H1 (cell line): ENCODE data around the gene SLC12A7. TPM values are rescaled to one million over a fixed set of nuclear protein-coding genes. Genes with fewer than 3 reads are reported as not detected.

Experiments used
- CTCF ChIA-PET: fragments of 300-600 bp; sonication (Branson Sonifier 250); formaldehyde crosslinking; loops from one replicate; lab custom pipeline; 2021; ENCODE audit not compliant: partially characterized antibody; lab: Charles Lee
- POLR2A ChIA-PET: fragments of 300-600 bp; sonication (Branson Sonifier 250); formaldehyde crosslinking; loops from one replicate; lab custom pipeline; 2021; ENCODE audit warnings: inconsistent platforms; ENCODE audit not compliant: partially characterized antibody; lab: Charles Lee
- DNase-seq, 2 experiments: peaks; one replicate each; pipeline versions ENCODE4 v3.0.0 to v3.0.0-alpha.2; 2010 to 2022; ENCODE audit warnings: low spot score in 2 of 2, low read depth in 1 of 2, mixed read lengths in 1 of 2
- FAIRE-seq: peaks from 2 replicates; lab custom pipeline; 2011; peaks lifted over from hg19 to GRCh38; lab: Jason Lieb, UNC
- H2AFZ ChIP-seq: 2 replicates; pipeline ENCODE4 v1.8.1; 2012; ENCODE audit warnings: low read length, inconsistent platforms
- H2AK5ac ChIP-seq: 2 replicates; pipeline ENCODE4 v1.6.1; 2013; ENCODE audit warnings: low read depth, low read length
- H2BK120ac ChIP-seq: replicated peaks from 2 replicates; pipeline ENCODE3; 2013; ENCODE audit warnings: low read depth, low read length, inconsistent platforms
- H2BK12ac ChIP-seq: 2 replicates; pipeline ENCODE4 v1.6.1; 2013; ENCODE audit warnings: low read depth, low read length
- H2BK15ac ChIP-seq: 2 replicates; pipeline ENCODE4 v1.6.1; 2013; ENCODE audit warnings: low read length
- H2BK20ac ChIP-seq: 2 replicates; pipeline ENCODE4 v1.6.1; 2013; ENCODE audit warnings: low read length
- H2BK5ac ChIP-seq: 2 replicates; pipeline ENCODE4 v1.6.1; 2013; ENCODE audit warnings: low read depth, low read length
- H3K14ac ChIP-seq: 2 replicates; pipeline ENCODE4 v1.6.1; 2013; ENCODE audit warnings: inconsistent platforms; ENCODE audit not compliant: insufficient read length
- H3K18ac ChIP-seq: 2 replicates; pipeline ENCODE4 v1.6.1; 2013; ENCODE audit warnings: low read length; ENCODE audit errors: extremely low read depth
- H3K23ac ChIP-seq: 2 replicates; pipeline ENCODE4 v1.6.1; 2013; ENCODE audit warnings: inconsistent platforms; ENCODE audit not compliant: insufficient read length
- H3K23me2 ChIP-seq: 2 replicates; pipeline ENCODE4 v1.6.1; 2013; ENCODE audit warnings: low read depth, low read length
- H3K27ac ChIP-seq: 2 replicates; pipeline ENCODE4 v1.6.1; 2011; ENCODE audit warnings: low read depth, low read length, inconsistent platforms
- H3K27me3 ChIP-seq, 4 experiments: replicated peaks in 1 of 4; 1 replicate in 1 of 4; 2 replicates in 3 of 4; pipeline versions ENCODE4 v1.6.1 to v1.8.1; 2011 to 2013; ENCODE audit warnings: low read length in 3 of 4, mild to moderate bottlenecking in 3 of 4, inconsistent platforms in 2 of 4, mixed read lengths in 2 of 4, moderate library complexity in 1 of 4; ENCODE audit not compliant: control insufficient read depth in 3 of 4, insufficient read depth in 3 of 4; ENCODE audit errors: extremely low read depth in 1 of 4
- H3K36me3 ChIP-seq, 4 experiments: 2 replicates each; pipeline versions ENCODE4 v1.6.1 to v1.8.1; 2011 to 2013; ENCODE audit warnings: mild to moderate bottlenecking in 4 of 4, low read length in 3 of 4, moderate library complexity in 2 of 4, control low read depth in 1 of 4, inconsistent platforms in 1 of 4; ENCODE audit not compliant: insufficient read depth in 4 of 4, control insufficient read depth in 2 of 4
- H3K4ac ChIP-seq: replicated peaks from 2 replicates; pipeline ENCODE3; 2013; ENCODE audit warnings: low read length, low read depth, mixed read lengths, inconsistent platforms; ENCODE audit not compliant: insufficient read length
- H3K4me1 ChIP-seq, 4 experiments: replicated peaks in 1 of 4; 1 replicate in 1 of 4; 2 replicates in 3 of 4; pipeline versions ENCODE4 v1.6.1 to v1.8.1; 2011 to 2013; ENCODE audit warnings: low read length in 3 of 4, inconsistent platforms in 2 of 4, mixed read lengths in 1 of 4; ENCODE audit not compliant: insufficient read depth in 4 of 4, control insufficient read depth in 3 of 4
- H3K4me2 ChIP-seq, 2 experiments: 2 replicates each; pipeline versions ENCODE4 v1.6.1 to v1.8.1; 2011 to 2013; ENCODE audit warnings: low read depth in 2 of 2, low read length in 2 of 2, control low read depth in 1 of 2, inconsistent platforms in 1 of 2, mild to moderate bottlenecking in 1 of 2; ENCODE audit not compliant: insufficient read depth in 1 of 2
- H3K4me3 ChIP-seq, 4 experiments: fragments of 200-600, 300-600 bp in 1 of 4; sonication (generic), shearing (Covaris generic), sonication (Bioruptor Twin) in 1 of 4; 2 replicates each; pipeline versions ENCODE4 v1.5.1 to v1.8.1; 2011 to 2016; ENCODE audit warnings: low read length in 4 of 4, low read depth in 3 of 4, control low read depth in 2 of 4, inconsistent platforms in 2 of 4, mild to moderate bottlenecking in 2 of 4, mixed read lengths in 1 of 4, moderate library complexity in 1 of 4; ENCODE audit not compliant: insufficient read depth in 2 of 4; ENCODE audit errors: extremely low read depth in 1 of 4
- H3K56ac ChIP-seq: replicated peaks from 2 replicates; pipeline ENCODE3; 2013; ENCODE audit warnings: low read depth, mild to moderate bottlenecking, mixed read lengths, low read length, inconsistent platforms; ENCODE audit not compliant: insufficient read length
- H3K79me1 ChIP-seq: 2 replicates; pipeline ENCODE4 v1.6.1; 2013; ENCODE audit warnings: low read depth, low read length, control low read depth
- H3K79me2 ChIP-seq, 2 experiments: 2 replicates each; pipeline versions ENCODE4 v1.6.1 to v1.8.1; 2012 to 2013; ENCODE audit warnings: low read length in 2 of 2, mild to moderate bottlenecking in 2 of 2, inconsistent platforms in 1 of 2; ENCODE audit not compliant: insufficient read depth in 2 of 2, control insufficient read depth in 1 of 2
- H3K9ac ChIP-seq, 4 experiments: replicated peaks in 1 of 4; 1 replicate in 1 of 4; 2 replicates in 3 of 4; pipeline versions ENCODE4 v1.6.1 to v1.8.1; 2011 to 2013; ENCODE audit warnings: low read depth in 3 of 4, low read length in 3 of 4, control low read depth in 2 of 4, mild to moderate bottlenecking in 2 of 4, moderate library complexity in 2 of 4, inconsistent platforms in 1 of 4; ENCODE audit errors: extremely low read depth in 1 of 4
- H3K9me3 ChIP-seq, 2 experiments: 2 replicates each; pipeline versions ENCODE4 v1.6.1 to v1.8.1; 2012 to 2013; ENCODE audit warnings: mild to moderate bottlenecking in 2 of 2, moderate library complexity in 2 of 2, control low read depth in 1 of 2, inconsistent platforms in 1 of 2, low read depth in 1 of 2, low read length in 1 of 2, mixed read lengths in 1 of 2; ENCODE audit not compliant: insufficient read depth in 2 of 2
- H4K20me1 ChIP-seq, 2 experiments: replicated peaks in 1 of 2; 2 replicates each; pipeline versions ENCODE3 to v1.8.1; 2011 to 2013; ENCODE audit warnings: inconsistent platforms in 2 of 2, low read length in 2 of 2, mild to moderate bottlenecking in 1 of 2; ENCODE audit not compliant: insufficient read depth in 2 of 2, control insufficient read depth in 1 of 2
- H4K5ac ChIP-seq: 2 replicates; pipeline ENCODE4 v1.6.1; 2013; ENCODE audit warnings: low read length, low read depth, mixed read lengths, inconsistent platforms; ENCODE audit not compliant: insufficient read length
- H4K8ac ChIP-seq: 2 replicates; pipeline ENCODE4 v1.8.0; 2013; ENCODE audit warnings: mild to moderate bottlenecking, moderate library complexity, low read length, inconsistent platforms; ENCODE audit not compliant: insufficient read depth; ENCODE audit errors: extremely low read depth
- H4K91ac ChIP-seq: replicated peaks from 2 replicates; pipeline ENCODE3; 2013; ENCODE audit warnings: low read length, mixed read lengths, inconsistent platforms; ENCODE audit not compliant: insufficient read length
- JUN ChIP-seq: IDR thresholded peaks from 2 replicates; pipeline ENCODE4 v1.6.1; 2011; ENCODE audit warnings: low read depth, mild to moderate bottlenecking, improper control_type of control experiment, low read length
- RFX5 ChIP-seq: IDR thresholded peaks from 2 replicates; pipeline ENCODE4 v1.6.1; 2011; ENCODE audit warnings: low read depth, low read length, improper control_type of control experiment, borderline replicate concordance
- RXRA ChIP-seq: IDR thresholded peaks from 2 replicates; pipeline ENCODE4 v1.6.1; 2011; ENCODE audit warnings: low read depth, mild to moderate bottlenecking, low read length, moderate library complexity; ENCODE audit not compliant: insufficient read depth
- SP1 ChIP-seq: IDR thresholded peaks from 2 replicates; pipeline ENCODE4 v1.6.1; 2011; ENCODE audit warnings: low read depth, low read length
- WGBS, 2 experiments: shearing (Covaris generic) in 1 of 2; methylation state at CpG; one replicate each; pipeline versions ENCODE4 v1.1.6 to v1.1.7; 2013 to 2015; ENCODE audit warnings: low lambda C conversion rate in 2 of 2, mixed read lengths in 2 of 2, inconsistent platforms in 1 of 2, low coverage in 1 of 2, missing lambda C conversion rate in 1 of 2; ENCODE audit not compliant: insufficient replicate concordance in 2 of 2, insufficient coverage in 1 of 2, insufficient read length in 1 of 2; ENCODE audit errors: extremely low coverage in 1 of 2, missing lambda C conversion rate in 1 of 2; 5-methylcytosine and 5-hydroxymethylcytosine counted together
- polyA plus RNA-seq, 7 experiments: library from polyadenylated mRNA; depleted of rRNA in 3 of 7; stranded (reverse) in 5 of 7; unstranded in 2 of 7; fragments of >200 nt in 5 of 7; fragments of 200-250 nt in 2 of 7; gene quantifications; 1 replicate in 5 of 7; 2 replicates in 1 of 7; 4 replicates in 1 of 7; pipeline versions ENCODE4 v1.2.1 to v1.2.3, GENCODE V29; 2011 to 2013; ENCODE audit warnings: missing spikeins in 2 of 7, mixed read lengths in 2 of 7
- total RNA-seq: library from RNA; stranded (reverse); fragmentation: NEBNext Ultra II Directional; extraction: Animal tissue kit (Norgen Biotek cat#: 25700); gene quantifications from 2 replicates; pipeline ENCODE4 v1.2.1, GENCODE V29; 2021

Gene SLC12A7
- total and polyA plus RNA-seq, 2 of the 8 experiments (the other 6 are each of a cell fraction or from before 2014, with no cell fraction given) = 23.5 to 39.7 TPM

DNA sequence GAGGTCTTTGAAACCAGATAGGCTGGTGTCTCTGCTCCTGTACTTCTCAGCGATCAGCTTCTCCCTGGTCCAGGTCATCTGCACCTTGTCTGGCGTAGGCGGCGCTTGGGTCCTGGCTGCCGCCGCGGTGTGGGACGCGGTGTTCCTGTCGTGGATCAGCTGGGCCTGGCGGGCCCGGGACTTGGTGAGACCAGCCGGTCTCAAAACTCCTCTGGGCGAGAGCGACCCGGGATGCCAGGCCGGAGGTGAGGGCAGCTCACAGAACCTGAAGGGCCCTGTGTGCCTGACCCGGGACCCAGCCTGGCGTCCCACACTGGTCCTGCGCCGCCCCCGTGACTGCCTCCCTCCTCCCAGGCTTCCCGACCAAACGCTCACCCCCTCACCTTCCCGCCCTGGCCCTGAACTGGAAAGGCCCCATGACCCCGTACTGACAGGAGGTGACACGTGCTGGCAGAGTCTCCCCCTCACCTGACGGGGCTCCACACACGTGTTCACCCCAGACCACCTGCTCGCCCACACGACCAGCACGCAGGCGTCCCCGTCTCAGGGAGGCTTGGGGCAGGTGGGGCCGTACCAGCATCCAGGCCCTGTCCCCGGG, 54.3 kb downstream of the SLC12A7 start:
- Histone ChIP-seq H2BK120ac (no peak overlapping the region), H3K4me2 (no peak overlapping the region), H3K4me1 (no peaks in the 10 kb centered on the region), H2AK5ac (no peak overlapping the region), H3K79me1 (no peaks in the 10 kb centered on the region; the same call in 1 of the 2 replicates), H3K23me2 (no peaks in the 10 kb centered on the region), H2BK20ac (no peak overlapping the region), H3K18ac (no peak overlapping the region), H2AFZ (no peak overlapping the region), H3K4me3 (no peak overlapping the region), H3K9ac (no peak overlapping the region), H2BK12ac (no peak overlapping the region), H3K27ac (no peak overlapping the region; the same call in 1 of the 2 replicates), H2BK15ac (no peak overlapping the region), H3K14ac (no peak overlapping the region), H3K23ac (no peak overlapping the region), H4K20me1 (peaks cover 6 to 12% of the 10 kb centered on the region in 2 experiments), H4K91ac (no peak overlapping the region), H3K4ac (no peak overlapping the region), H3K36me3 (peaks cover 3 to 35% (median 14%) of the 10 kb centered on the region in 4 experiments; a peak in 6 of 8 replicates), H3K79me2 (no peaks in the 10 kb centered on the region), H3K9me3 (no peaks in the 10 kb centered on the region), H3K56ac (no peak overlapping the region), H4K8ac (peak overlapping the region; percentile 25; the same call in 1 of the 2 replicates), H3K27me3 (no peaks in the 10 kb centered on the region), H2BK5ac (no peak overlapping the region), H4K5ac (no peak overlapping the region)
- CTCF ChIA-PET = interaction anchor here (1.2 kb wide), 1 partner anchor 38 kb away, joined by 3 read pairs; no protein-coding TSS in a partner anchor
- 89% methylated on average over 29 of the region's 36 CpGs; no CpG with 5 or more reads in 1 of the 2 experiments for WGBS, 2 experiments
- POLR2A ChIA-PET = interaction anchor here (1.3 kb wide), 1 partner anchor 196 kb away, joined by 3 read pairs; no protein-coding TSS in a partner anchor
- DNase-seq (no peak), FAIRE-seq (no peak)
- TF ChIP-seq JUN (no peak), SP1 (no peak), RXRA (no peak), RFX5 (no peak)
